HCT116 (cell line): ENCODE results near the gene HPCAL1. TPM values are rescaled to one million over a fixed set of nuclear protein-coding genes. Genes with fewer than 3 reads are reported as not detected.

Source experiments
- ATAC-seq: fragments of 200-7000 bp; cut with Tn5 transposase; 2 replicates; pipeline ENCODE4 v1.9.1; 2020; ENCODE audit warnings: mild to moderate bottlenecking, moderate library complexity
- BruUV-seq: library from RNA; stranded (reverse); fragments of 400-500 nt; replicated peaks from 2 replicates; lab custom pipeline; 2021; lab: Mats Ljungman, UMichigan
- CTCF ChIA-PET: fragments of 300-600 bp; sonication (Branson Sonifier 250); formaldehyde crosslinking; loops from one replicate; lab custom pipeline; 2021; ENCODE audit warnings: antibody characterized with exemption; lab: Charles Lee
- POLR2A ChIA-PET: fragments of 300-600, 350-600 bp; sonication (Branson Sonifier 250); formaldehyde crosslinking; loops from one replicate; lab custom pipeline; 2021; ENCODE audit warnings: antibody characterized with exemption; lab: Charles Lee
- RAD21 ChIA-PET, 2 experiments: fragments of 300-600 bp; sonication (Branson Sonifier 250); formaldehyde crosslinking; loops; one replicate each; lab custom pipeline; 2023; ENCODE audit warnings: low total read pairs in 2 of 2; ENCODE audit not compliant: uncharacterized antibody in 2 of 2, unreplicated experiment in 2 of 2, low non-redundant PET in 1 of 2; lab: Charles Lee
- DNase-seq: peaks from one replicate; pipeline ENCODE4 v3.0.0-alpha.2; 2010; ENCODE audit warnings: low read depth, low spot score
- H2AFZ ChIP-seq: fragments of 200-600 bp; shearing (Covaris generic), sonication (generic); 2 replicates; pipeline ENCODE4 v1.6.1; 2017; ENCODE audit warnings: low read depth, mixed run types, mixed read lengths, antibody characterized with exemption, low read length; ENCODE audit not compliant: poor library complexity, severe bottlenecking
- H3K27ac ChIP-seq: 2 replicates; pipeline ENCODE4 v1.5.1; 2012; ENCODE audit warnings: low read depth, low read length
- H3K27me3 ChIP-seq: fragments of 200-600 bp; sonication (generic); 2 replicates; pipeline ENCODE4 v1.6.1; 2016; ENCODE audit warnings: mixed run types, low read length, mixed read lengths; ENCODE audit not compliant: insufficient read depth
- H3K36me3 ChIP-seq, 2 experiments: fragments of 200-500 bp in 1 of 2; fragments of 200-600 bp in 1 of 2; sonication (Bioruptor generic) in 1 of 2; sonication (generic) in 1 of 2; 2 replicates each; pipeline versions ENCODE4 v1.5.1 to v1.6.1; 2014 to 2016; ENCODE audit warnings: low read length in 2 of 2, inconsistent platforms in 1 of 2, mixed read lengths in 1 of 2, mixed run types in 1 of 2; ENCODE audit not compliant: insufficient read depth in 2 of 2, control insufficient read depth in 1 of 2
- H3K4me1 ChIP-seq, 2 experiments: fragments of 200-600 bp in 1 of 2; sonication (generic) in 1 of 2; 2 replicates each; pipeline versions ENCODE4 v1.5.1 to v1.6.1; 2012 to 2017; ENCODE audit warnings: low read length in 2 of 2, inconsistent platforms in 1 of 2, mild to moderate bottlenecking in 1 of 2, mixed read lengths in 1 of 2, mixed run types in 1 of 2, moderate library complexity in 1 of 2; ENCODE audit not compliant: insufficient read depth in 2 of 2, control insufficient read depth in 1 of 2
- H3K4me2 ChIP-seq: fragments of 200-600 bp; sonication (generic); 2 replicates; pipeline ENCODE4 v1.6.1; 2017; ENCODE audit warnings: mixed run types, low read length, mixed read lengths
- H3K4me3 ChIP-seq, 2 experiments: fragments of 200-600 bp in 1 of 2; sonication (generic) in 1 of 2; replicated peaks in 1 of 2; 2 replicates each; pipeline ENCODE4 v1.5.1; 2011 to 2016; ENCODE audit warnings: low read length in 2 of 2, control low read depth in 1 of 2, low read depth in 1 of 2, mild to moderate bottlenecking in 1 of 2, mixed read lengths in 1 of 2, mixed run types in 1 of 2
- H3K79me2 ChIP-seq: fragments of 200-600 bp; sonication (generic); 2 replicates; pipeline ENCODE4 v1.6.1; 2017; ENCODE audit warnings: mild to moderate bottlenecking, mixed run types, low read length, moderate library complexity, mixed read lengths; ENCODE audit not compliant: insufficient read depth
- H3K9ac ChIP-seq: fragments of 200-600 bp; sonication (generic); 2 replicates; pipeline ENCODE4 v1.6.1; 2016; ENCODE audit warnings: low read length, mixed read lengths
- H3K9me2 ChIP-seq: fragments of 200-600 bp; sonication (generic), shearing (Covaris generic); 2 replicates; pipeline ENCODE4 v1.6.1; 2017; ENCODE audit warnings: mixed run types, mild to moderate bottlenecking, moderate library complexity; ENCODE audit not compliant: insufficient read depth
- H3K9me3 ChIP-seq, 2 experiments: fragments of 200-500 bp in 1 of 2; fragments of 200-600 bp in 1 of 2; sonication (Bioruptor generic) in 1 of 2; sonication (generic) in 1 of 2; 2 replicates each; pipeline ENCODE4 v1.6.1; 2014 to 2017; ENCODE audit warnings: low read length in 2 of 2, mixed read lengths in 2 of 2, inconsistent platforms in 1 of 2, low read depth in 1 of 2, mild to moderate bottlenecking in 1 of 2, mixed run types in 1 of 2, moderate library complexity in 1 of 2; ENCODE audit not compliant: control insufficient read depth in 1 of 2, insufficient read depth in 1 of 2
- H4K20me1 ChIP-seq: fragments of 200-600 bp; sonication (generic), shearing (Covaris generic); 2 replicates; pipeline ENCODE4 v1.6.1; 2017; ENCODE audit warnings: mixed run types, mild to moderate bottlenecking, moderate library complexity; ENCODE audit not compliant: insufficient read depth
- CBX3 ChIP-seq: IDR thresholded peaks from 2 replicates; pipeline ENCODE4 v1.6.1; 2012; ENCODE audit warnings: low read depth
- EGR1 ChIP-seq: IDR thresholded peaks from 2 replicates; pipeline ENCODE4 v1.6.1; 2012; ENCODE audit warnings: low read depth
- ELF1 ChIP-seq: IDR thresholded peaks from 2 replicates; pipeline ENCODE4 v1.6.1; 2012; ENCODE audit warnings: low read depth, borderline replicate concordance
- EZH2phosphoT487 ChIP-seq: fragments of 200-600 bp; IDR thresholded peaks from 2 replicates; pipeline ENCODE4 v1.6.1; 2018; ENCODE audit warnings: antibody characterized with exemption, borderline replicate concordance
- REST ChIP-seq: IDR thresholded peaks from 2 replicates; pipeline ENCODE4 v1.6.1; 2012; ENCODE audit warnings: low read depth
- SIN3A ChIP-seq: IDR thresholded peaks from 2 replicates; pipeline ENCODE4 v1.6.1; 2012; ENCODE audit warnings: low read depth
- YY1 ChIP-seq: IDR thresholded peaks from 2 replicates; pipeline ENCODE4 v1.6.1; 2011; ENCODE audit warnings: low read length, low read depth, moderate library complexity, mild to moderate bottlenecking; ENCODE audit not compliant: insufficient replicate concordance; ENCODE audit errors: extremely low read depth
- ZNF274 ChIP-seq: fragments of 200-500 bp; sonication (Bioruptor generic); IDR thresholded peaks from 2 replicates; pipeline ENCODE4 v1.6.1; 2014; ENCODE audit warnings: mild to moderate bottlenecking, low read depth, low read length, inconsistent platforms
- intact Hi-C: fragments of 100-400 bp; cut with micrococcal nuclease; formaldehyde crosslinking; loops from 2 replicates; pipeline ENCODE4 v1.10.0; 2022
- total RNA-seq: library from RNA; stranded (reverse); gene quantifications from one replicate; pipeline ENCODE4 v1.2.1, GENCODE V29; 2021; ENCODE audit not compliant: unreplicated experiment

The HPCAL1 gene
- total RNA-seq, 1 experiment from 2014 or later: 111 TPM

DNA sequence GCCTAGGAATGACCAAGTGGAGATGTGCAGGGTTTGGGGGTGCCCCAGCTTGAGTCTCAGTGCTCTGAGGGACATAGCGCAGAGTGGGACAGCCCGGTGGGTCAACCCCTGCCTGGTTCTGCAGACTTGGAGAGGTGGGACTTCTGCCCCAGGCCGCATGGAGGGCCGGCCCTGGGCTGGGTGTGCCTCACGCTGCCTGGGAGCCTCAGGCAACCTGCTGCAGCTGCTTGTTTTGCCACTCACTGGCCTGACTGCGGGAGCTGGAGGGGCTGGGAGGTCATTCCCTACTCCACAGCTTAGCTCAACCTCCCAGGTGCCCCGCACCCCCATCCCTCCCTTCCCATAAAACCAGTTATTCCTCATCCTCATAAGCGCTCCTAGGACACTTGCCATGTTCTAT is 112.3 kb downstream of the HPCAL1 start:
- ChIA-PET CTCF (interaction anchor here (2.1 kb wide), 1 partner anchor 20 kb away, joined by 5 read pairs; no protein-coding TSS in a partner anchor), POLR2A (no interaction called here), RAD21 (no interaction called here)
- Histone ChIP-seq H3K4me1 (peaks cover 19 to 43% of the 10 kb centered on the region in 2 experiments), H3K27ac (no peak overlapping the region), H3K9me3 (no peaks in the 10 kb centered on the region), H3K4me2 (no peak overlapping the region), H3K79me2 (peaks cover 21% of the 10 kb centered on the region; the same call in 1 of the 2 replicates), H4K20me1 (no peaks in the 10 kb centered on the region), H3K9ac (no peak overlapping the region), H3K4me3 (no peak overlapping the region), H3K9me2 (no peaks in the 10 kb centered on the region), H2AFZ (no peak overlapping the region), H3K27me3 (no peaks in the 10 kb centered on the region), H3K36me3 (peaks cover 0 to 9% of the 10 kb centered on the region in 2 experiments; a peak in 1 of 4 replicates)
- TF ChIP-seq ELF1: no peak
- no peak for TF ChIP-seq REST
- no peak for TF ChIP-seq YY1
- no peak for TF ChIP-seq CBX3
- TF ChIP-seq ZNF274: no peak
- TF ChIP-seq EGR1: no peak
- no peak for TF ChIP-seq EZH2phosphoT487
- TF ChIP-seq SIN3A: no peak
- ATAC-seq (no peak), DNase-seq (no peak)
- no TSS peak for BruUV-seq
- intact Hi-C loops: no loop called here
